Transverse colon (tissue), 3 donors: ENCODE data around the gene LRP10.

Experiments used
- EP300 ChIP-seq: sonication (generic); formaldehyde crosslinking; IDR thresholded peaks from one replicate; pipeline ENCODE4 v1.6.1; 2017; ENCODE audit warnings: antibody characterized with exemption, low read depth
- POLR2A ChIP-seq: fragments of 450-650 bp; IDR thresholded peaks from one replicate; pipeline ENCODE4 v1.6.1; 2016; ENCODE audit warnings: antibody characterized with exemption, mild to moderate bottlenecking, moderate library complexity
- TF ChIP-seq, protein P1 (sequence below), 5 experiments: fragments of 200-600 bp in 3 of 5; fragments of 450-650 bp in 2 of 5; sonication (generic) in 3 of 5; IDR thresholded peaks; 1 replicate in 2 of 5; 2 replicates in 3 of 5; pipeline ENCODE4 v1.5.1; 2016 to 2017; ENCODE audit warnings: antibody characterized with exemption in 5 of 5, inconsistent platforms in 3 of 5, mild to moderate bottlenecking in 2 of 5, moderate library complexity in 1 of 5

DNA sequence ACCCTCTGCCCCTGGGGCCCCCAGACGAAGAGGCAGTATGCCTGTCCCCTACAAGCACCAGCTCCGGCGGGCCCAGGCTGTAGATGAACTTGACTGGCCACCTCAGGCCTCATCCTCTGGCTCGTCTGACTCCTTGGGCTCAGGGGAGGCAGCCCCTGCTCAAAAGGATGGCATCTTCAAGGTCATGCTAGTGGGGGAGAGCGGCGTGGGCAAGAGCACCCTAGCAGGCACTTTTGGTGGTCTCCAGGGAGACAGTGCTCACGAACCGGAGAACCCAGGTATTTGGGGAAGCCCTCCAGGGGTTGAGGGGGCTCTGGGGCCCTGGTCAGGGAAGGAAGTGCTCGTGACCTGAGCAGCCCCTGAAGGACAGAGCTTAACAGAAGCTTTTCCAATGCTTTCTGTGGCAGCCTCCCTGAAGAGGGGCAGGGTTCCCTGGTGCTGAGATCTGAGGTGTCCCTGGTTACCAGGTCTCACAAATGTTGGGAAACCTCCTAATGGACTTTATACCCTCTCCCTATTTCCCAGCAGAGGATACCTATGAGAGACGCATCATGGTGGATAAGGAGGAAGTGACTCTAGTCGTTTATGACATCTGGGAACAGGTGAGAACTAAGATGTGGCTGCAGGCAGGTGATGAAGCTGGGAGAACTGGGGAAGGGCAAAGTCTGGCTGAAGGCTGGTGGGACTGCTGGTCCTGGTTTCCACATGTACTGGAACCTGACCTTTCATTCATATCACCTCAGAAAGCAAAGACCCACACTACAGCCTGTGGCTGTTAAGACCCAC lies 13.4 kb downstream of the LRP10 start:
- TF ChIP-seq, protein P1, sequence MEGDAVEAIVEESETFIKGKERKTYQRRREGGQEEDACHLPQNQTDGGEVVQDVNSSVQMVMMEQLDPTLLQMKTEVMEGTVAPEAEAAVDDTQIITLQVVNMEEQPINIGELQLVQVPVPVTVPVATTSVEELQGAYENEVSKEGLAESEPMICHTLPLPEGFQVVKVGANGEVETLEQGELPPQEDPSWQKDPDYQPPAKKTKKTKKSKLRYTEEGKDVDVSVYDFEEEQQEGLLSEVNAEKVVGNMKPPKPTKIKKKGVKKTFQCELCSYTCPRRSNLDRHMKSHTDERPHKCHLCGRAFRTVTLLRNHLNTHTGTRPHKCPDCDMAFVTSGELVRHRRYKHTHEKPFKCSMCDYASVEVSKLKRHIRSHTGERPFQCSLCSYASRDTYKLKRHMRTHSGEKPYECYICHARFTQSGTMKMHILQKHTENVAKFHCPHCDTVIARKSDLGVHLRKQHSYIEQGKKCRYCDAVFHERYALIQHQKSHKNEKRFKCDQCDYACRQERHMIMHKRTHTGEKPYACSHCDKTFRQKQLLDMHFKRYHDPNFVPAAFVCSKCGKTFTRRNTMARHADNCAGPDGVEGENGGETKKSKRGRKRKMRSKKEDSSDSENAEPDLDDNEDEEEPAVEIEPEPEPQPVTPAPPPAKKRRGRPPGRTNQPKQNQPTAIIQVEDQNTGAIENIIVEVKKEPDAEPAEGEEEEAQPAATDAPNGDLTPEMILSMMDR (IDR thresholded peaks at IDR 0.05) = no peak
- TF ChIP-seq POLR2A = no peak
- no peak for TF ChIP-seq EP300
